Mucosa of descending colon (tissue), 3 donors: Measurements from ENCODE around the gene MAGI1. TPM values are rescaled to one million over a fixed set of nuclear protein-coding genes. Genes with fewer than 3 reads are reported as not detected.

Experiments
- ATAC-seq: fragments of 200-7000 bp; cut with Tn5 transposase; one replicate; pipeline ENCODE4 v1.9.1; 2020; ENCODE audit warnings: mild to moderate bottlenecking, moderate library complexity
- DNase-seq, 3 donors: peaks; one replicate each; pipeline ENCODE4 v3.0.0-alpha.2; 2020
- H3K36me3 ChIP-seq: fragments of 200-600 bp; one replicate; pipeline ENCODE4 v1.8.0; 2021; ENCODE audit warnings: low read depth, mild to moderate bottlenecking
- H3K4me1 ChIP-seq: fragments of 200-600 bp; one replicate; pipeline ENCODE4 v1.8.0; 2021; ENCODE audit warnings: low read depth, mild to moderate bottlenecking
- H3K4me3 ChIP-seq: fragments of 200-600 bp; one replicate; pipeline ENCODE4 v1.8.0; 2021; ENCODE audit warnings: mild to moderate bottlenecking
- H3K9me3 ChIP-seq: fragments of 200-600 bp; one replicate; pipeline ENCODE4 v1.8.0; 2021; ENCODE audit warnings: mild to moderate bottlenecking
- intact Hi-C, 2 donors: fragments of 100-400 bp; cut with DNase I in 1 of 2; cut with micrococcal nuclease in 1 of 2; formaldehyde crosslinking; loops; one replicate each; pipeline versions ENCODE4 v1.11.0 to v1.11.1; 2022; cut with DNase I, micrococcal nuclease
- total RNA-seq, 3 donors: library from RNA; stranded (reverse); fragmentation: NEBNext Ultra II Directional in 2 of 3; extraction: Animal tissue kit (Norgen Biotek cat#: 25700) in 2 of 3; gene quantifications; one replicate each; pipeline versions ENCODE4 v1.2.1 to v1.2.4, GENCODE V29; 2021 to 2023
- TF ChIP-seq, protein P1 (sequence below): fragments of 200-600 bp; IDR thresholded peaks from one replicate; pipeline ENCODE4 v1.8.0; 2022; ENCODE audit warnings: antibody characterized with exemption, mild to moderate bottlenecking
- donor health status: DM: no; HTN: no; CAD: no; lungs with moderate emphysema.
- donor health status: DM: no; HTN: no; CAD: no.
- donor health status: DM: no; HTN: yes; CAD: no.

MAGI1 gene
- total RNA-seq, 3 donors from 2014 or later, result 41.9 to 59.6 (median 45.6) TPM

DNA sequence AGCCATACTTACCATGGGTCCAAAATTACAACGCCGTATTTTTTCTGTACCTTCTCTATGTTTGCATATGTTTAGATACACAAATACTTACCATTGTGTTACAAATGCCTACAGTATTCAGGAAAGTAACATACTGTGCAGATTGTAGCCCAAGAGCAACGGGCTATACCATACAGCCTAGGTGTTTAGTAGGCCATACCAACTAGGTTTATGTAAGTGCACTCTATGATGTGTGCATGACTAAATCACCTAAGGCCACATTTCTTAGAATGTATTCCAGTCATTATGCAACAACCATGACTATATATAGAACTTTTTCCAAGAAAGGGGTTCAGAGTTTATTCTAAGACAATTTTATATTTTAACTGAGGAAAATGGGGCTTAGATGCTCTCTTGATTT lies 411.7 kb downstream of the MAGI1 start:
- Histone ChIP-seq H3K4me3 (no peak overlapping the region), H3K36me3 (no peaks in the 10 kb centered on the region), H3K9me3 (no peaks in the 10 kb centered on the region), H3K4me1 (no peaks in the 10 kb centered on the region)
- intact Hi-C loops, result no loop called here
- DNase-seq (no peak), ATAC-seq (no peak)
- TF ChIP-seq, protein P1, sequence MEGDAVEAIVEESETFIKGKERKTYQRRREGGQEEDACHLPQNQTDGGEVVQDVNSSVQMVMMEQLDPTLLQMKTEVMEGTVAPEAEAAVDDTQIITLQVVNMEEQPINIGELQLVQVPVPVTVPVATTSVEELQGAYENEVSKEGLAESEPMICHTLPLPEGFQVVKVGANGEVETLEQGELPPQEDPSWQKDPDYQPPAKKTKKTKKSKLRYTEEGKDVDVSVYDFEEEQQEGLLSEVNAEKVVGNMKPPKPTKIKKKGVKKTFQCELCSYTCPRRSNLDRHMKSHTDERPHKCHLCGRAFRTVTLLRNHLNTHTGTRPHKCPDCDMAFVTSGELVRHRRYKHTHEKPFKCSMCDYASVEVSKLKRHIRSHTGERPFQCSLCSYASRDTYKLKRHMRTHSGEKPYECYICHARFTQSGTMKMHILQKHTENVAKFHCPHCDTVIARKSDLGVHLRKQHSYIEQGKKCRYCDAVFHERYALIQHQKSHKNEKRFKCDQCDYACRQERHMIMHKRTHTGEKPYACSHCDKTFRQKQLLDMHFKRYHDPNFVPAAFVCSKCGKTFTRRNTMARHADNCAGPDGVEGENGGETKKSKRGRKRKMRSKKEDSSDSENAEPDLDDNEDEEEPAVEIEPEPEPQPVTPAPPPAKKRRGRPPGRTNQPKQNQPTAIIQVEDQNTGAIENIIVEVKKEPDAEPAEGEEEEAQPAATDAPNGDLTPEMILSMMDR, result no peak

DNA sequence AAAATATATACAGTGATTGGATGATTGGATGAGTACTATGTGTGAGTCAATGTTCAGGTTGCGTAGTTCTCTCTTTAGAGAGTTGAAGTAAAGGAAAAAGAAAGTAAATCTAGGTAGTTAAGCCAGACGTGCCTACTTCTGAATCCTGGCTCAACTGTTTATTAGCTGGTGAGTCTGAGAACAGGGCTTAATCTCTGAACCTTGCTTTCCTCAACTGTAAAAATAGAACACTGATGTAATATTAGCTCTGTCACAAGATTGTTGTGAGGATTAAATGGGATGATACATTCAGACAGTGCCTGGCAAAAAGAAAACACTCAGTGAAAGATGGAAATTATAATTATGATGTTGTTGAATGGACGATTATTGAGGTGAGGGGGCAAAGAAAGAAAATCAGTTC lies 413.4 kb downstream of the MAGI1 start:
- no peaks in the 10 kb centered on the region for H3K36me3 ChIP-seq
- no peak overlapping the region for H3K4me3 ChIP-seq
- H3K9me3 ChIP-seq, result no peaks in the 10 kb centered on the region
- DNase-seq, result no peak
- TF ChIP-seq, protein P1, result no peak
- intact Hi-C loops, result no loop called here
- H3K4me1 ChIP-seq, result no peaks in the 10 kb centered on the region
- no peak for ATAC-seq

DNA sequence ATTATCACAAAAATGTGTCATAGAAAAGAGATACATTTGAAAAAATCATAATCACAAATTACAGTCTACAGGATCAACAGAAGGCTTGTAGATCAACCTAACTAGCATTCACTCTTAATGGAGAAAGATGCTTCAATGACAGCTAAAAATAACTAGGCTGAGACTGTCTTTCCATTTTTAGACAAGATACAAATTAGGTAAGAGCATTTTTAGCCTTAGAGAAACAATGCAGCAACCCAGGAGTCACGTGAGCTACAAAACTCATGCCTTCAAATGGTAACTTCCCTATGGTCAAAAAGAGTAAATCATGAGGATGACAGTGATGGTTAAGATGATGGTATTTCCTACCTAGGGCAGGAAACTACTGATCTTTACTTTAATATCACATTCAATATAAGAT lies 415.4 kb downstream of the MAGI1 start:
- ATAC-seq (no peak), DNase-seq (no peak)
- Histone ChIP-seq H3K4me1 (no peaks in the 10 kb centered on the region), H3K36me3 (no peaks in the 10 kb centered on the region), H3K4me3 (no peak overlapping the region), H3K9me3 (no peaks in the 10 kb centered on the region)
- intact Hi-C loops, result no loop called here
- TF ChIP-seq, protein P1, result no peak

DNA sequence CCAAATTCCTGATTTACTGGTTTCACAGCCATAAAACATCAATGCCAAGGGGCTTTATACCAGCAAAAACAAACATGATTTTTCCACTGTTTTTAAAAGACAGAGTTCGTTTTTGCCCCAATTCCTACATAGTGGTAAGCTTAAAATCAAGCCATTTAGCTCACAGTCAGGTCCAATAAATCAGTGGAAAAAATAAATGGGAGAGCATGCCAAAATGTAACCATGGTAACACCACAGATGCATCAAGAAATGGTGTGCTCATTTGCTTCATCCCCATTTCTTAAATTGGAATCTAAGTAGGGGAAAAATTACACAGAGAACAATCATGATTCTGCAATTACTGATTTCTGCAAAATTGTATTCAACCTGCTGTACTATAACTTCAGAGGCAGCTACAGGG lies 418.8 kb downstream of the MAGI1 start:
- Histone ChIP-seq H3K9me3 (no peaks in the 10 kb centered on the region), H3K4me3 (no peak overlapping the region), H3K36me3 (no peaks in the 10 kb centered on the region), H3K4me1 (no peaks in the 10 kb centered on the region)
- DNase-seq (no peak), ATAC-seq (no peak)
- TF ChIP-seq, protein P1, result no peak
- intact Hi-C loops, result no loop called here

DNA sequence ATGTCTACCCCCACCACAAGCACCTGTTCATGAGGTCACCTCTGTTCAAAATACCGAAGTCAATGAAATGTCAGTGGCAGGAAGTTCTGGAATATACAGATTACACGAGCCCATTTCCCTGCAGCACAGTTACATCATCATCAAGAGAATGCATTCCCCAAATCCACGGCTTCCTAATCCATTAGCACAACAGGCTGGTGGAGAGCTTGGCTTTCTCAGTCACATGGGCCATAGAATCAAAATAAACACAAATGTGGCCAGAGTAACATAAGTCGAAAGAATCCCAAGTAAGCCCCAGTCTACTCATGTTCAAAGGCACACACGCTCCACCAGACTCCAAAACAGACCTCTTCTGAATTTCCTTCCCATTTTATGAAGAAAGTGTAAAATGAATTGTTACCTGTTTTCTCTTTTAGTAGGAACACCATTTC lies 419.3 kb downstream of the MAGI1 start:
- Histone ChIP-seq H3K36me3 (no peaks in the 10 kb centered on the region), H3K9me3 (no peaks in the 10 kb centered on the region), H3K4me1 (no peaks in the 10 kb centered on the region), H3K4me3 (no peak overlapping the region)
- DNase-seq, result no peak
- intact Hi-C loops, result no loop called here
- TF ChIP-seq, protein P1, result no peak
- ATAC-seq, result no peak

DNA sequence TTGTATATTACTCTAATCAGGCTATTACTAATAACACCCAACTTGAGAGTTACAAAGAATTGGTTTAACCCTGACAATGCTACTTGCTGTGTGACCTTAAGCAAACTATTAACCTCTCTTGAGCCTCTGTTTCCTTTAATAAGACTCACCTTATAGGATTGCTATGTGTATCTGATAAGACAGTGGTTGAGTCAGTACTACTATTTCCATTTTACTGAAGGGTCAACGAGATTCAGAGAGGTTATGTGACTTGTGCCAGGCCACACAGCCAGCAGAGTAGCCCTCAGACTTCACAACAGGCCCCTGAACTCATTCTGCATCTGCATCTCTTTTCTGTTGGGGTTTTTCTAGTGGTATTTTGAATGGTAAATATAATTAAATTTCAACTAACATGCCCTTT lies 420.1 kb downstream of the MAGI1 start:
- DNase-seq (no peak), ATAC-seq (no peak)
- intact Hi-C loops, result no loop called here
- H3K4me1 ChIP-seq, result no peaks in the 10 kb centered on the region
- H3K4me3 ChIP-seq, result no peak overlapping the region
- H3K36me3 ChIP-seq, result no peaks in the 10 kb centered on the region
- TF ChIP-seq, protein P1, result no peak
- no peaks in the 10 kb centered on the region for H3K9me3 ChIP-seq
